Measurements from ENCODE around the gene PLGRKT. TPM values are rescaled to one million over a fixed set of nuclear protein-coding genes. Genes with fewer than 3 reads are reported as not detected.

The PLGRKT gene
- polyA plus RNA-seq, 1 donor from 2014 or later: 80.0 TPM

DNA sequence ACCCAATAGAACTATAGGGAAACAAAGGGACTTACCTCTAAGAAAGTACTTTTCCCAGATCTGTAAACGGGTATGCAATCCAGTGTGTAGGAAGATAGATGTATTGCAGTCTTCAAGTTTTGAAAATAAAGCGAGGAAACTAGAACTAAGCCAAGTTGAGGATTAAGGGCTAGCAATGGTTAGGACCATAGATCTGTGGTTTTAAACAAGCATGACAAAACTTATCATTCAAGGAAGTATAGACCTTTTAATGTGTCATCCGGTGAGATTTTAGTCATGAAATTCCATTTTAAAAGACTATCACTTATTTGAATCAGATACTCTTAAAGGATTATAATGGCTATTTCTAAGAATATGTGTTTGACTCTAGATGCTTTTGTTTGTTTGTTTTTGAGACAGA lies 33.1 kb upstream of the PLGRKT start:
- H3K27ac ChIP-seq (ENCODE audit: low read length): no peak overlapping the region
- H3K4me3 ChIP-seq (ENCODE audit: low read length): no peak overlapping the region
- no peaks in the 10 kb centered on the region for H4K20me1 ChIP-seq (ENCODE audit: insufficient read depth)
- no peaks in the 10 kb centered on the region for H3F3A ChIP-seq (ENCODE audit: insufficient read depth, low read length, poor library complexity, severe bottlenecking)
- no peak overlapping the region for H3K4me2 ChIP-seq (ENCODE audit: low read length)
- TF ChIP-seq, protein P1, sequence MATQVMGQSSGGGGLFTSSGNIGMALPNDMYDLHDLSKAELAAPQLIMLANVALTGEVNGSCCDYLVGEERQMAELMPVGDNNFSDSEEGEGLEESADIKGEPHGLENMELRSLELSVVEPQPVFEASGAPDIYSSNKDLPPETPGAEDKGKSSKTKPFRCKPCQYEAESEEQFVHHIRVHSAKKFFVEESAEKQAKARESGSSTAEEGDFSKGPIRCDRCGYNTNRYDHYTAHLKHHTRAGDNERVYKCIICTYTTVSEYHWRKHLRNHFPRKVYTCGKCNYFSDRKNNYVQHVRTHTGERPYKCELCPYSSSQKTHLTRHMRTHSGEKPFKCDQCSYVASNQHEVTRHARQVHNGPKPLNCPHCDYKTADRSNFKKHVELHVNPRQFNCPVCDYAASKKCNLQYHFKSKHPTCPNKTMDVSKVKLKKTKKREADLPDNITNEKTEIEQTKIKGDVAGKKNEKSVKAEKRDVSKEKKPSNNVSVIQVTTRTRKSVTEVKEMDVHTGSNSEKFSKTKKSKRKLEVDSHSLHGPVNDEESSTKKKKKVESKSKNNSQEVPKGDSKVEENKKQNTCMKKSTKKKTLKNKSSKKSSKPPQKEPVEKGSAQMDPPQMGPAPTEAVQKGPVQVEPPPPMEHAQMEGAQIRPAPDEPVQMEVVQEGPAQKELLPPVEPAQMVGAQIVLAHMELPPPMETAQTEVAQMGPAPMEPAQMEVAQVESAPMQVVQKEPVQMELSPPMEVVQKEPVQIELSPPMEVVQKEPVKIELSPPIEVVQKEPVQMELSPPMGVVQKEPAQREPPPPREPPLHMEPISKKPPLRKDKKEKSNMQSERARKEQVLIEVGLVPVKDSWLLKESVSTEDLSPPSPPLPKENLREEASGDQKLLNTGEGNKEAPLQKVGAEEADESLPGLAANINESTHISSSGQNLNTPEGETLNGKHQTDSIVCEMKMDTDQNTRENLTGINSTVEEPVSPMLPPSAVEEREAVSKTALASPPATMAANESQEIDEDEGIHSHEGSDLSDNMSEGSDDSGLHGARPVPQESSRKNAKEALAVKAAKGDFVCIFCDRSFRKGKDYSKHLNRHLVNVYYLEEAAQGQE (IDR thresholded peaks at IDR 0.05; ENCODE audit: borderline replicate concordance): no peak
- no peak for TF ChIP-seq CTCF (IDR thresholded peaks at IDR 0.05; ENCODE audit: poor library complexity, severe bottlenecking)
- H3K36me3 ChIP-seq (ENCODE audit: insufficient read depth, low read length): no peaks in the 10 kb centered on the region
- no peak overlapping the region for H3K9ac ChIP-seq (ENCODE audit: low read length)
- H3K27me3 ChIP-seq (ENCODE audit: insufficient read depth, low read depth, low read length): no peaks in the 10 kb centered on the region
- no peaks in the 10 kb centered on the region for H3K9me3 ChIP-seq (ENCODE audit: low read length)
- no peaks in the 10 kb centered on the region for H3K79me2 ChIP-seq (replicated peaks; ENCODE audit: insufficient read depth, low read length)
- no peak overlapping the region for H2AFZ ChIP-seq (ENCODE audit: low read depth, low read length)
- H3K9me2 ChIP-seq (ENCODE audit: insufficient read depth, low read length): no peaks in the 10 kb centered on the region

- H3K4me2 ChIP-seq (ENCODE audit: low read length): no peak overlapping the region
- H3K36me3 ChIP-seq (ENCODE audit: insufficient read depth, low read length): no peaks in the 10 kb centered on the region
- H3K9me2 ChIP-seq (ENCODE audit: insufficient read depth, low read length): no peaks in the 10 kb centered on the region
- H3K27ac ChIP-seq (ENCODE audit: low read length): no peak overlapping the region
- H4K20me1 ChIP-seq (ENCODE audit: insufficient read depth): no peaks in the 10 kb centered on the region
- H2AFZ ChIP-seq (ENCODE audit: low read depth, low read length): no peak overlapping the region
- no peak overlapping the region for H3K9ac ChIP-seq (ENCODE audit: low read length)
- TF ChIP-seq EP300 (conservative IDR thresholded peaks at IDR 0.05; ENCODE audit: poor library complexity, severe bottlenecking): no peak
- no peak for TF ChIP-seq CTCF (IDR thresholded peaks at IDR 0.05; ENCODE audit: poor library complexity, severe bottlenecking)
- TF ChIP-seq EZH2 (IDR thresholded peaks at IDR 0.05; ENCODE audit: borderline replicate concordance, insufficient read depth, low read length, poor library complexity, severe bottlenecking): no peak
- TF ChIP-seq SMC3 (conservative IDR thresholded peaks at IDR 0.05; ENCODE audit: poor library complexity): no peak
- no peak for TF ChIP-seq MXI1 (conservative IDR thresholded peaks at IDR 0.05; ENCODE audit: poor library complexity, severe bottlenecking)
- no peak overlapping the region for H3K4me3 ChIP-seq (ENCODE audit: low read length)
- no peaks in the 10 kb centered on the region for H3K27me3 ChIP-seq (ENCODE audit: insufficient read depth, low read depth, low read length)
- H3K9me3 ChIP-seq (ENCODE audit: low read length): no peaks in the 10 kb centered on the region
- H3F3A ChIP-seq (ENCODE audit: insufficient read depth, low read length, poor library complexity, severe bottlenecking): no peaks in the 10 kb centered on the region
- no peaks in the 10 kb centered on the region for H3K79me2 ChIP-seq (replicated peaks; ENCODE audit: insufficient read depth, low read length)
These were observed 32.4 kb upstream of the PLGRKT start for GRCh38 chr9:5470122-5470521.
